GM19468 (cell line): ENCODE results near the gene ZNF146.
"Not testable (repeated sequence)": the region's sequence is repeated elsewhere in the genome, so short reads cannot be mapped to it uniquely, and the experiment has no call there.

ENCODE experiments used
- ATAC-seq: cut with Tn5 transposase; IDR thresholded peaks from one replicate; pipeline ENCODE4 v1.9.1; 2021; ENCODE audit warnings: mild to moderate bottlenecking, moderate library complexity, moderate number of reproducible peaks; ENCODE audit not compliant: unreplicated experiment; ENCODE audit errors: extremely low read depth

The ZNF146 gene

DNA sequence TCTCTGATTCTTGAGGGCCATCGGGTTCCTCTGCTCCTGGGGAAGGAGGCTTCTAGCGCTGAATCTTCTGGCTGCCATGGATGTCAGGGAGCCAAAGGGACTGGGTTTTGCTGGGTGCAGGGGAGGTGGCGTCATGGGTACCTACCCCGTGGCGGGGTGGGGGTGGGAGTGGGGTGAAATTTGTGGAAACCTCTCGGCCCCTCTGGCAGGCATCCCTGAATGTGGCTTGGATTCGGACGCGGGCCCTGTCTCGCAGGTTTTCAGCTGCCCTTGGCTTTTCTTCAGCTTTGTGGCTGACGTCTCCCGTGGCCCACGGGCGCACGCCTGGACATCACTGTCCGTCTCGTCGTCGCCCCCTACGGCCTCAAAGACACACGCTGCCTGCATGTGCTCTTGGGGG, 53.2 kb downstream of the ZNF146 start:
- ATAC-seq = not testable (repeated sequence)

DNA sequence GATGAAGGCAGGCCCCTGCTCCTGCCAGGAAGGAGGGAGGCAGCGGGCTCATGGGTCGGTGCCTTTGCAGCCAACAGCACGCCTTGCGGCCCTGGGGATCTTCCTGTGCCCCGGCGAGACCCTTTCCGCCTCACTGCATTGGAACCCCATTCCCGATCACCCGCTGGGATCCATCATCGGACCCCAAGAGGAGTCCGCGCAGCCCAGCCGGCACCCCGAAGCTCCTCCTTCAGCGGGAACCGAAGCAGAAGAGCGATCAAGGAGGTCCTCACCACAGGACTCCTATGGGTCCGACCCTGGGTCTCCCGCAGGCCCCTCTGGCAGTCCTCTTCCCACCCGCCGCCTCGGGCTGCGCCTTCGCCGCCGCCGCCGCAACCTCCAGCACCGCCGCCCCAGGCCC, 53.7 kb downstream of the ZNF146 start:
- not testable (repeated sequence) for ATAC-seq

DNA sequence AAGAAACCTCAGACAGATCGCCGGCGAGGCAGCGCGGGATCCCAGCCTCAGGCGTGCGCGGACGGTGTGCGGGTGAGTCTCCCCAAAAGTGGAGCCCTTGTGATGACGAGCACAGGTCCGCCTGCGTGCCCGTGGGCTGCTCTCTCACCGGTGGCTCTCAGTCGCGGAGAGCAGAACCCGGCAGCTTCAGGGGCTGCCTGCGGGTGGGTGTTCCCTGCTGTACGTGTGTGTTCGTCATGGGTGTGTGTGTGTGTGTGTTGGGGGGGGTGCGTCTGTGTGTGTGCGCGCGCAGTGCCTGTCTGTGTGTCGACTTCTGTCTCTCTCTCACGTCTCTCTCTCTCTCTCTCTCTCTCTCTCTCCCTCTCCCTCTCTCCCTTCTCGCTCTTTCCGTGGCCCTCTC, 54.4 kb downstream of the ZNF146 start:
- not testable (repeated sequence) for ATAC-seq
